Midbrain (tissue), 1 donor: ENCODE data around the gene POLR2H.

ENCODE experiments used
- DNase-seq: peaks from one replicate; lab custom pipeline; 2025; lab: John Stamatoyannopoulos, UW

Gene POLR2H

GRCh38 chr3:184387174-184387714, 25.7 kb downstream of the POLR2H start:
- no peak for DNase-seq

GRCh38 chr3:184388164-184388935, 26.8 kb downstream of the POLR2H start:
- no peak for DNase-seq

GRCh38 chr3:184388936-184389230, 27.4 kb downstream of the POLR2H start:
- DNase-seq, result no peak

DNA sequence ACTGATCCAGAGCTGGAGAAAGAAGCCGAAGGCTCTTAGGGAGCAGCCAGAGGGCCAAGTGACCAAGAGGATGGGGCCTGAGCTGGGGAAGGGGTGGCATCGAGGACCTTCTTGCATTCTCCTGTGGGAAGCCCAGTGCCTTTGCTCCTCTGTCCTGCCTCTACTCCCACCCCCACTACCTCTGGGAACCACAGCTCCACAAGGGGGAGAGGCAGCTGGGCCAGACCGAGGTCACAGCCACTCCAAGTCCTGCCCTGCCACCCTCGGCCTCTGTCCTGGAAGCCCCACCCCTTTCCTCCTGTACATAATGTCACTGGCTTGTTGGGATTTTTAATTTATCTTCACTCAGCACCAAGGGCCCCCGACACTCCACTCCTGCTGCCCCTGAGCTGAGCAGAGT, 27.9 kb downstream of the POLR2H start:
- DNase-seq, result no peak

GRCh38 chr3:184389935-184390528, 28.5 kb downstream of the POLR2H start:
- no peak for DNase-seq

DNA sequence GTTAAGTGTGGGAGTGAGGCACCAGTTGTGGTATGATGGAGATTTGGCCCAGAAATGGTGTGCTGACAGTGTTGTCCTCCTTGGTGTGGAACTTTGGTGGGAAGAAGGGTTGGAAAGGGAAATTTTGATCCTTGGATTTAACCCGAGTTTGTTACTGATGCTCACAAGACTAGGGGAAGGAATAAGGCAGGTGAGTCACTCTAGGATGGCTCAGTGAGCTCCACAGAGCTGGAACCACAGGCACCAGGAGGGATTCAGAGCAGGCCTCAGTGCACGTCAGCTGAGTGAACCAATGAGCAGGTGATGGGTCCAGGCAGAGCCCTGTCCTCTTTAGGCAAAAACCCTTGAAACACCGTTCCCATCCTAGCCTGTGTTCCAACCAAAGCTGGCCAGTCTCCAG, 29.8 kb downstream of the POLR2H start:
- DNase-seq, result no peak

DNA sequence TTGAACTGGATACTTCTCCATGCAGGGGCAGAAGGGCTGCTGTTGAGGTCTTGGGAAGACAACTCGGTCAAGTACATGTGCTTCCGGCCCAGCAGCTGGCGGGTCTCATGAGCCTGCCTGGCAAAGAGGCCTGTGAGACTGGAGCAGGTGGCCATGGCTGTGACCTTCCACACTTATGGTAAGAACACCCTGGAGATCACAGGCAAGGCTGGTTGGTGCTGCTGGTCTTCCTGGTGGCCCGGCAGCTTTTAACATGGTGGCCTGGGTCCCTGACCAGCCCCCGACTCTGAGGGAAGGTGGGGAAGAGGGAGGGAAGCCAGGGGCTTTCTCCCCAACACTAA, 33.8 kb downstream of the POLR2H start:
- no peak for DNase-seq

GRCh38 chr3:184399410-184399809, 37.9 kb downstream of the POLR2H start:
- no peak for DNase-seq

DNA sequence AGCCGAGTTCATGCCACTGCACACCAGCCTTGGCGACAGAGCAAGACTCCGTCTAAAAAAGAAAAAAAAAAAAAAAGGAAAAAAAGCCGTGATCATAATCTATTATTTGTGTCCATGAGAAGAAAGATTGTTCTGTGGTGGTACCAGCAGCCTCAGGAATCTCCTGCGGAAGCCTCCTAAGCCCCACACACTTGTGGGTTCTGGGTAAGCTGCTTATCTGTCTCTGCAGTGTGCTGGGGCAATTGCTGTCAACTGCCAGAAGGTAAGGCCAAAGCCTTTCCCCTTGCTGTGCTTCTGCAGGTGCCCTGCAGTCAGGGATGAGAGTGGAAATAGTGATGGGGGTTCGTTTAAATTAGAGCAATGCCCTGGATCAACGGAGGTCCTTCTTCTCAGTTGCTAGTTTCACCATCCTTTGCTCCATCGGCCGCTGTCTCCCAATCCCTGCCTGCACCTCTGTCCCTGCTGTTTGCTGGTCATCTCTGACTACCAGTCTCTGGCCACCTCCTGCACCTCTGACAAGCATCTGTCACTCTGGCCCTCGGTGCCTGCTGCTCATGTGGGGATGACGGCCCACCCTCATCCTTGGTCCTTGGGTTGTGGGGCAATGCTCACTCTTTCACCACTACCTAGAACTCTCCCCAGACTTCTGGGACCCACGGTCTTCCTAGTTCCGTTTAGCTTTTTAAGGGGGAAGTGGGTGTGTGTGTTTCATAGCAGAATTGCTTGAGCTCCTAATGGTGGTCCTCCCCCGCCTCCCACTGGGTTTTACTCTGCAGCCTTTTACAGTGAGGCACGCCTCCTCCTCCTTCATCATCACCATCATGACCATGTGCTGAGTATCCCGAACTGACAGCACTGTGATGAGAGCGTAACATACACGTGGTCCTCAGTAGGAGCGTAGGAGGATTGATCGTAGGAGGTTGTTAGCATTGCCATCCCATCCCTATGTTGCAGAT, 43.8 kb downstream of the POLR2H start:
- no peak for DNase-seq

- DNase-seq, result peak; percentile 4
Measured at GRCh38 chr3:184409331-184409926, 47.9 kb downstream of the POLR2H start.

DNA sequence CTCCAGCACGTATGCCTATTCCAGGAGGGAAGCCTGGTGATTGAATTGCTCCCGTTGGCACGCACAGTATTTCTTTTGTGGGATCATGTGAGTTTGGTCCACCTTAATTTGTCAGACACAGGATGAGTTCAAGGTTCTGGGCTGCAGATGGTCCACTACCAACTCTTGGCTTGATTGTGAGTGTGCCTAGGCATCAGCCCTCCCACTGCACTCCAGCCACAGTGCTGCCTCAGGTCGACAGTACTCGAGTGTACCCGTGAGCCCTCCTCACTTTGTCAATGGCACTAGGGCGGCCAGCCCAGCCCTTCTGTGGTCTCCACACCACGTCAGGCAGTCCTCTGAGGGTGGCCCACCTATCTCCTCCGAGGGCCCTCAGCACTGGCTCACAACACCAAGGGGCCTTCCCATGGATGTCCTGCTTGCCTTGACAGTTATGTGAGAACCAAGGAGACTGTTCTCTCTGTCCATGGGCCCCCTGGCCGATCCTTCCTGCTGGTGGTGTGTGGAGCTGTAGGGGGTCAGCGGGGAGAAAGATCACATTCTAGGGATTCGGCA, 48.5 kb downstream of the POLR2H start:
- DNase-seq, result no peak

DNA sequence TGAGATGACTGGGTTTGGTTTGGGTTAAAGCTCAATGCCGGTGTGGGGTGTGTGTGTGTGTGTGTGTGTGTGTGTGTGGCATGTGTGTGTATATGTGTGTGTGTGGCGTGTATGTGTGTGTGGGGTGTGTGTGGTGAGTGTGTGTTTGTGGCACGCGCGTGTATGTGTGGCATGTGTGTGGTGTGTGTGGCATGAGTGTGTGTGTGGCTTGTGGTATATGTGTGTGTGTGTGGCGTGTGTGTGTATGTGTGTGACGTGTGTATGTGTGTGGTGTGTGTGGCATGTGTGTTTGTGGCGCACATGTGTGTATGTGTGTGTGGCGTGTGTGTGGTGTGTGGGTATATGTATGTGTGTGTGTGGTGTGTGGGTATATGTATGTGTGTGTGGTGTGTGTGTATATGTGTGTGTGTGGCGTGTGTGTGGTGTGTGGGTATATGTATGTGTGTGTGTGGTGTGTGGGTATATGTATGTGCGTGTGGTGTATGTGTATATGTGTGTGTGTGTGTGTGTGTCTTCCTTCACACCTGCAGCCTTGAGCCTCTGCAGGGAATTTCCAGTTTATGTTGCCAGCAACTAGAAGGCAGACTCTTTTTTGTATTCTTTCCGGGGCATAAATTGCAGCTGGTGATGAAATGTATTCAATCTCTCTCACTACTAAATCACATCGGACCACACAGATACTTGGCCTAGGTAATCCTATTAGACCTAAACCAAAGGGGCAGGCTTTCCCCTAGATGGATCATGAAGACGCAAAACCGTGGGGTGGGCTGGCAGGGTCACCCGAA, 53.1 kb downstream of the POLR2H start:
- DNase-seq, result no peak

- DNase-seq, result no peak
Measured at GRCh38 chr3:184415203-184415490, 53.6 kb downstream of the POLR2H start.

DNA sequence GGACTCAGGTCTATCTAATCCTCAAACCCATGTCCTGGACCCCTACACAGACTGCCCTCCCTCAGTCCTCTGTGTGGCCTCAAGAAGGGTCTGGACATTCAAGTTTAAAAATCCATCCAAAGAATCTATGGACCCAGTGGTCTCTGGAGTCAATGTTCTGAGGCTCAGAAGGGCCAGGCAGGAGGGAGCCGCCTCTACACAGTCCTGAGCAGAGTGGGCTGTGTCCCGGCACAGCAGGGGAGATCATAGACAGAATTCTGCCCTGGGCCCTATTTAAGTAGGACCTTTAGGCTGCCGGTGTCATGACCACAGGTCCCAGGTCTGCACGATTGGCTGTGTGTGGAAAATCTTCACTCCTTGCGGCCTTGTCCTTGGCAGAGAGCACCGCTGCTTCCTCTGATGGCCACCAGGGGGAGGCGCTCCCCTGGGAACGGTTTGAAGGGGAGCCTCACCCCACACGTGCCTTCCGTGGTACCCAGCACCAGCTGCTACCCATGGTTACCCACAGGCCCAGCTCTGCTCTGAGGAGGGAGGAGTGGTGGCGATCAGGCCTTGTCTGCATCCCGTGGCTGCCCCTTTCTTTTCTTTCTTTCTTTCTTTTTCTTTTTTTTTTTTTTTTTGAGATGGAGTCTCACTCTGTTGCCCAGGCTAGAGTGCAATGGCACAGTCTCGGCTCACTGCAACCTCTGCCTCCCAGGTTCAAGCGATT, 56.3 kb downstream of the POLR2H start:
- DNase-seq, result peak; percentile 54
